ENCODE data around the gene CMPK1. TPM values are rescaled to one million over a fixed set of nuclear protein-coding genes. Genes with fewer than 3 reads are reported as not detected.
"Not testable (repeated sequence)": the region's sequence is repeated elsewhere in the genome, so short reads cannot be mapped to it uniquely, and the experiment has no call there.

CMPK1 gene
- total RNA-seq, 1 experiment from 2014 or later, result 106 TPM

DNA sequence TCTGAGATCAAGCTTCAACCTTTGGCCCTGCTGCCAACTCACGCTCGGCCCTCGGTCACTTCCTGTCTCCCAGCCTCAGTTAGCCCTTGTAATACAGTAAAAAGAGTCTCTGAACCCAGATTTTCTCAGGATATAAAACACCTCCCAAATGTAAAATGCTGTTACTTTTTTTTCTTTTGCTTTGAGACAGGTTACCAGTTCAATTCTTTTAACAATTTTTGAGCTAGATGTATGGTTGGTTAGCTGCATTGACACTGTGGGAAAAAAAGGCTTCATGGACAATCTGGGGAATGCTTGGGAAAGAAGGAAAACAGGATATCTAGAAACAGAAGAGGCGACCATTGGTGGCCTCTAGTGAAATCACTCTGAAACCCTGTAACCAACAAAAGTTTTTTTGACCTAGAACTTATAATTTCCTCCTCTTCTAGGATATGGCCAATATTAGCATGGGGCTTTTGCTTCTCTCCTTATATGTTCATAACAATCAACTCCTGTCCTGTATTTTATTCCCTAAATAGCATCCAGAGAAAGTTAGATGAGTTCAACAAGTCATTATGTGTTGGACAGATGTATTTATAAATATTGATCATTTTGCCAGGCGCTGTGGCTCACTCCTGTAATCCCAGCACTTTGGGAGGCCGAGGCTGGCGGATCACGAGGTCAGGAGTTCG lies 1.3 kb downstream of the CMPK1 start:
- Mint-ChIP-seq H3K9me3 (ENCODE audit: unreplicated experiment) (no peaks in the 10 kb centered on the region), H3K27ac (ENCODE audit: low read depth, unreplicated experiment) (no peak overlapping the region), H3K27me3 (ENCODE audit: insufficient read depth, unreplicated experiment) (no peaks in the 10 kb centered on the region), H3K4me1 (ENCODE audit: insufficient read depth, unreplicated experiment) (peaks cover 6% of the 10 kb centered on the region), H3K4me3 (ENCODE audit: unreplicated experiment) (no peak overlapping the region), H3K36me3 (ENCODE audit: insufficient read depth, unreplicated experiment) (peaks cover 24% of the 10 kb centered on the region)
- TF ChIP-seq, protein P1, sequence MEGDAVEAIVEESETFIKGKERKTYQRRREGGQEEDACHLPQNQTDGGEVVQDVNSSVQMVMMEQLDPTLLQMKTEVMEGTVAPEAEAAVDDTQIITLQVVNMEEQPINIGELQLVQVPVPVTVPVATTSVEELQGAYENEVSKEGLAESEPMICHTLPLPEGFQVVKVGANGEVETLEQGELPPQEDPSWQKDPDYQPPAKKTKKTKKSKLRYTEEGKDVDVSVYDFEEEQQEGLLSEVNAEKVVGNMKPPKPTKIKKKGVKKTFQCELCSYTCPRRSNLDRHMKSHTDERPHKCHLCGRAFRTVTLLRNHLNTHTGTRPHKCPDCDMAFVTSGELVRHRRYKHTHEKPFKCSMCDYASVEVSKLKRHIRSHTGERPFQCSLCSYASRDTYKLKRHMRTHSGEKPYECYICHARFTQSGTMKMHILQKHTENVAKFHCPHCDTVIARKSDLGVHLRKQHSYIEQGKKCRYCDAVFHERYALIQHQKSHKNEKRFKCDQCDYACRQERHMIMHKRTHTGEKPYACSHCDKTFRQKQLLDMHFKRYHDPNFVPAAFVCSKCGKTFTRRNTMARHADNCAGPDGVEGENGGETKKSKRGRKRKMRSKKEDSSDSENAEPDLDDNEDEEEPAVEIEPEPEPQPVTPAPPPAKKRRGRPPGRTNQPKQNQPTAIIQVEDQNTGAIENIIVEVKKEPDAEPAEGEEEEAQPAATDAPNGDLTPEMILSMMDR (IDR thresholded peaks at IDR 0.05; ENCODE audit: unreplicated experiment), result no peak
- POLR2A ChIA-PET, result interaction anchor here (0.5 to 3.6 kb wide), 16 partner anchors 10 to 718 kb away, joined by 3 to 57 read pairs (median 4); partner anchors contain the start of genes MOB3C, PDZK1IP1 and STIL
- peak; percentile 3 for DNase-seq (ENCODE audit: unreplicated experiment)
- TSS peak; percentile 66 for BruUV-seq (replicated peaks)
- intact Hi-C loops (cut with micrococcal nuclease), result loop anchor here (5.0 kb wide), 1 partner anchor 143 kb away; the partner anchor contains the start of gene PDZK1IP1
- CTCF ChIA-PET, result interaction anchor here (0.5 to 6.6 kb wide), 8 partner anchors 17 to 596 kb away, joined by 3 to 36 read pairs (median 4); partner anchors contain the start of gene PDZK1IP1

DNA sequence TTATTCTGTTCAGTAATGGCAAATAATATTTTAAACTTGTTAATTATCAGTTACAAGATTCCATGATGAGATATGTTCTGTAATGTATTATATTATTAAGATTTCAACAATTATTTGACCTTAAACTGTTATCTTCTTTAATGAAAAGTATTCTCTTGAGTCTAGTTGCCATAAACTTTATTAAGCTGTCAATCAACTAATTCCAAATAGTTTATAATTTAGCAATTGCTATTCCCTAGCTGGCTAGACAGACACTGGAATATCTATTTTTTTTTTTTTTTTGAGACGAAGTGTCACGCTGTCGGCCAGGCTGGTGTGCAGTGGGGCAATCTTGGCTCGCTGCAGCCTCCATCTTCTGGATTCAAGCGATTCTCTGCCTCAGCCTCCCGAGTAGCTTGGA lies 3.8 kb downstream of the CMPK1 start:
- Mint-ChIP-seq H3K9me3 (ENCODE audit: unreplicated experiment) (no peaks in the 10 kb centered on the region), H3K27ac (ENCODE audit: low read depth, unreplicated experiment) (no peak overlapping the region), H3K27me3 (ENCODE audit: insufficient read depth, unreplicated experiment) (no peaks in the 10 kb centered on the region), H3K4me3 (ENCODE audit: unreplicated experiment) (no peak overlapping the region), H3K36me3 (ENCODE audit: insufficient read depth, unreplicated experiment) (peaks cover 35% of the 10 kb centered on the region), H3K4me1 (ENCODE audit: insufficient read depth, unreplicated experiment) (peaks cover 6% of the 10 kb centered on the region)
- ChIA-PET POLR2A (interaction anchor here (1.5 to 1.9 kb wide), 2 partner anchors 11 to 147 kb away, joined by 3 to 5 read pairs; partner anchors contain the start of gene PDZK1IP1), CTCF (interaction anchor here (0.6 to 0.7 kb wide), 2 partner anchors 124 to 381 kb away, joined by 3 read pairs; no protein-coding TSS in a partner anchor)
- no peak for DNase-seq (ENCODE audit: unreplicated experiment)
- TF ChIP-seq, protein P1 (IDR thresholded peaks at IDR 0.05; ENCODE audit: unreplicated experiment), result no peak
- intact Hi-C loops (cut with micrococcal nuclease), result no loop called here
- no TSS peak for BruUV-seq (replicated peaks)

DNA sequence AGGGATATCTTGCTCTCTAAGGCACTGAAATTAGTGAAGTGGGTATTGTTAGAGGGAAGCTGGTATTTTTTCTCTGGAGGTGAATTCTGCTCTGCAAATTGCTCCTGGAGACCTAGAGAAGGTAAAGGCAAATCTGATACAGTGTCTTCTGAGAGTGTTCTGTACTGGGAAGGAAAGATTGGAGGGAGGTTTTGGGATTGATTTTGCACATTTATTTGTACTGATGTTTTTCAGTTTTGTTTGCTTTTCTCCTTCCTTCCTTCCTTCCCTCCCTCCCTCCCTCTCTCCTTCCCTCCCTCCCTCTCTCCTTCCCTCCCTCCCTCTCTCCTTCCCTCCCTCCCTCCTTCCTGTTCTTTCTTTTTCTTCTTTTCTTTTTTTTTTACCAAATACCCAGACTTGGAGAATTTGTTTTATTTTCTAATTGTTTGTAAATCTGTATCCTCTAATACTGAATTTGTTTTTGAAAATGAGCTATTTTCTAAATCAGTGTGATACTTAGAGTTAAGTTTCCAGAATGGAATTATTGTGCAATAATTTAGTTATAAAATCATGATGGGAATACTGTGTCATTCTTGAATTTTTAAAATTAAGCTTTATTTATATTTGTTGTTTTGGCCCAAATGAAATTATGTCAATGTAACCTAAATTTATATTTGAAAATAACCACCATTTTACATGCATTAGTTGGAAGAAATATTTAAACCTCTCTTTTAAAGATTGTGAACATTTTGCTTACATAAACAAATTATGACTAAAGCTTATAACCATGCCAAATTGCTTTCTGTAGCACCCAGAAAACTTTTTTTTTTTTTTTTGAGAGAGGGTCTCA lies 4.9 kb downstream of the CMPK1 start:
- peak overlapping the region; percentile 19 for H3K27ac Mint-ChIP-seq (ENCODE audit: low read depth, unreplicated experiment)
- no peaks in the 10 kb centered on the region for H3K9me3 Mint-ChIP-seq (ENCODE audit: unreplicated experiment)
- peaks cover 6% of the 10 kb centered on the region for H3K4me1 Mint-ChIP-seq (ENCODE audit: insufficient read depth, unreplicated experiment)
- H3K4me3 Mint-ChIP-seq (ENCODE audit: unreplicated experiment), result no peak overlapping the region
- BruUV-seq (replicated peaks), result no TSS peak
- H3K27me3 Mint-ChIP-seq (ENCODE audit: insufficient read depth, unreplicated experiment), result no peaks in the 10 kb centered on the region
- POLR2A ChIA-PET, result interaction anchor here (0.7 to 1.9 kb wide), 4 partner anchors 10 to 364 kb away, joined by 3 to 5 read pairs (median 4); partner anchors contain the start of gene PDZK1IP1
- H3K36me3 Mint-ChIP-seq (ENCODE audit: insufficient read depth, unreplicated experiment), result peaks cover 44% of the 10 kb centered on the region
- TF ChIP-seq, protein P1 (IDR thresholded peaks at IDR 0.05; ENCODE audit: unreplicated experiment), result no peak
- DNase-seq (ENCODE audit: unreplicated experiment), result no peak
- intact Hi-C loops (cut with micrococcal nuclease), result no loop called here
- CTCF ChIA-PET, result interaction anchor here (0.6 to 1.6 kb wide), 9 partner anchors 9 to 148 kb away, joined by 3 to 8 read pairs (median 3); partner anchors contain the start of gene PDZK1IP1

DNA sequence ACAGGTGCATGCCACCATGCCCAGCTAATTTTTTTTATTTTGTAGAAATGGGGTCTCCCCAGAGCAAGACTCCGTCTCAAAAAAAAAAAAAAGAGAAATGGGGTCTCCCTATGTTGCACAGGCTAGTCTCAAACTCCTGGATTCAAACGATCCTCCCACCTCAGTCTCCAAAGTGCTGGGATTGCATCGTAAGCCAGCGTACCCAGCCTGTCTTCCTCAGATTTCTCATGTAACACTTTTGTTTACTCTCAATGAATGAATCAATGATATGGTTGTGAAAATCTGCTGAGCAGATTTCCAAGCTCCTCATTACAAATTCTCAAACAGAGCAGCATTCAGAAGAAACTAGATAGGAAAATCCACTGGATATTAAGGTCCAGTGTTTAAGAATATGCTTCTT lies 6.6 kb downstream of the CMPK1 start:
- DNase-seq (ENCODE audit: unreplicated experiment), result no peak
- H3K4me1 Mint-ChIP-seq (ENCODE audit: insufficient read depth, unreplicated experiment), result peaks cover 6% of the 10 kb centered on the region
- intact Hi-C loops (cut with micrococcal nuclease), result no loop called here
- CTCF ChIA-PET, result interaction anchor here (1.6 kb wide), 1 partner anchor 77 kb away, joined by 3 read pairs; no protein-coding TSS in a partner anchor
- POLR2A ChIA-PET, result no interaction called here
- H3K27ac Mint-ChIP-seq (ENCODE audit: low read depth, unreplicated experiment), result no peak overlapping the region
- TF ChIP-seq, protein P1 (IDR thresholded peaks at IDR 0.05; ENCODE audit: unreplicated experiment), result no peak
- no peaks in the 10 kb centered on the region for H3K9me3 Mint-ChIP-seq (ENCODE audit: unreplicated experiment)
- no peaks in the 10 kb centered on the region for H3K27me3 Mint-ChIP-seq (ENCODE audit: insufficient read depth, unreplicated experiment)
- H3K4me3 Mint-ChIP-seq (ENCODE audit: unreplicated experiment), result no peak overlapping the region
- H3K36me3 Mint-ChIP-seq (ENCODE audit: insufficient read depth, unreplicated experiment), result peaks cover 43% of the 10 kb centered on the region
- BruUV-seq (replicated peaks), result no TSS peak

DNA sequence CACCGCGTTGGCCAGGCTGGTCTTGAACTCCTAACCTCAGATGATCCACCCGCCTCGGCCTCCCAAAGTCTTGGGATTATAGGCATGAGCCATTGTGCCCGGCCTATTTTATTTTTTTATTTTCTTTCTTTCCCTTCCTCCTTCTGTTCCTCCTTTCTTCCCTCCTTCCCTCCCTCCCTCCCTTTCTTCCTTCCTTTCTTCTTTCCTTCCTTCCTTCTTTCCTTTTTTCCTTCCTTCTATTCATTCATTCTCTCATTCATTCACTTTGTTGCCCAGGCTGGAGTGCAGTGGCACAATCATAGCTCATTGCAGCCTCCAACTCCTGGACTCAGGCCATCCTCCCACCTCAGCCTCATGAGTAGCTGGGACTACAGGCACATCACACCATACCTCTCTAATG lies 13.4 kb downstream of the CMPK1 start:
- BruUV-seq (replicated peaks); DNase-seq (ENCODE audit: unreplicated experiment); POLR2A ChIA-PET; H3K27me3 Mint-ChIP-seq (ENCODE audit: insufficient read depth, unreplicated experiment); intact Hi-C loops (cut with micrococcal nuclease); H3K4me1 Mint-ChIP-seq (ENCODE audit: insufficient read depth, unreplicated experiment); H3K9me3 Mint-ChIP-seq (ENCODE audit: unreplicated experiment); H3K4me3 Mint-ChIP-seq (ENCODE audit: unreplicated experiment): not testable (repeated sequence)
- CTCF ChIA-PET, result interaction anchor here (0.8 to 2.2 kb wide), 2 partner anchors 8 to 154 kb away, joined by 3 to 6 read pairs; no protein-coding TSS in a partner anchor
- Mint-ChIP-seq H3K27ac (ENCODE audit: low read depth, unreplicated experiment) (peak overlapping the region; percentile 44), H3K36me3 (ENCODE audit: insufficient read depth, unreplicated experiment) (peaks cover 26% of the 10 kb centered on the region)
